IPS DF 19.7 (cell line): ENCODE measurements around the gene ZBTB22.
"Not testable (repeated sequence)": the region's sequence is repeated elsewhere in the genome, so short reads cannot be mapped to it uniquely, and the experiment has no call there.

Experiments
- DNase-seq: peaks from one replicate; pipeline ENCODE4 v3.0.0-alpha.2; 2013; ENCODE audit warnings: low read depth, low spot score

The ZBTB22 gene, protein sequence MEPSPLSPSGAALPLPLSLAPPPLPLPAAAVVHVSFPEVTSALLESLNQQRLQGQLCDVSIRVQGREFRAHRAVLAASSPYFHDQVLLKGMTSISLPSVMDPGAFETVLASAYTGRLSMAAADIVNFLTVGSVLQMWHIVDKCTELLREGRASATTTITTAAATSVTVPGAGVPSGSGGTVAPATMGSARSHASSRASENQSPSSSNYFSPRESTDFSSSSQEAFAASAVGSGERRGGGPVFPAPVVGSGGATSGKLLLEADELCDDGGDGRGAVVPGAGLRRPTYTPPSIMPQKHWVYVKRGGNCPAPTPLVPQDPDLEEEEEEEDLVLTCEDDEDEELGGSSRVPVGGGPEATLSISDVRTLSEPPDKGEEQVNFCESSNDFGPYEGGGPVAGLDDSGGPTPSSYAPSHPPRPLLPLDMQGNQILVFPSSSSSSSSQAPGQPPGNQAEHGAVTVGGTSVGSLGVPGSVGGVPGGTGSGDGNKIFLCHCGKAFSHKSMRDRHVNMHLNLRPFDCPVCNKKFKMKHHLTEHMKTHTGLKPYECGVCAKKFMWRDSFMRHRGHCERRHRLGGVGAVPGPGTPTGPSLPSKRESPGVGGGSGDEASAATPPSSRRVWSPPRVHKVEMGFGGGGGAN

DNA sequence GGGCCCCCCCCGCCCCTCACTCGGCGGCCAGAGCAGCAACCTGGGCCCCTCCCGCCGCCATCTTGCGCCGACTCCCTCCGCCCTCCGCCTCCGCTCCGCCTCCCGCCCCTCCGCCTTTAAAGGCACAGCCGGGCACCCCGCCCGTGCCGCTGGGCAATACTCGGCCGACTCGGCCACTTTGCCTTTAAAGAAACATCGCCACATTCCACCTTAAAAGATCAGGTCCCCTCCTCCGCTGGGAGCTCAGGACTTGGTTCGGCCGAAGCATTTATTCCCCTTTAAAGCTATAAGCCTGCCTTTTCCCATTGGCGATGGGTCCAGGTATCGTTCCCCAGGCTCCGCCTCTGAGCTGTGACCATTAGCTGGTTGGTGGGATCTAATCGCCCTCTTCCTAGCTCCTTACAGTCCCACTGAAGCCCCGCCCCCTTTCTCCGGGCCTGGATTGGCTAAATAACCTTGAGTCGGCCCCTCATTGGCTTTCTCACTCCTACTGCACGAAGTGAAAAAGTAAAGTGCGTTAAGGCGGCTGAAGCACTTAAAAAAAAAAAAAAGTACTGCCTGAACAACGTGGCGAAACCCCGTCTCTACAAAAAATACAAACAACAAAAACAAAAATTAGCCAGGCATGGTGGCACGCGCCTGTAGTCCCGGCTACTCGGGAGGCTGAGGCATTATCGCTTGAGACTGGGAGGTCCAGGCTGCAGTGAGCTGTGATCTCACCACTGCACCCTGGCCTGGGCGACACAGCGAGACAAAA lies at the start of gene ZBTB22:
Gene ZBTB22, minus strand, starts transcription at position 76 of the 757 bp plus-strand sequence. CDS start 828 bp downstream, outside the sequence.
- peak; percentile 94 for DNase-seq

DNA sequence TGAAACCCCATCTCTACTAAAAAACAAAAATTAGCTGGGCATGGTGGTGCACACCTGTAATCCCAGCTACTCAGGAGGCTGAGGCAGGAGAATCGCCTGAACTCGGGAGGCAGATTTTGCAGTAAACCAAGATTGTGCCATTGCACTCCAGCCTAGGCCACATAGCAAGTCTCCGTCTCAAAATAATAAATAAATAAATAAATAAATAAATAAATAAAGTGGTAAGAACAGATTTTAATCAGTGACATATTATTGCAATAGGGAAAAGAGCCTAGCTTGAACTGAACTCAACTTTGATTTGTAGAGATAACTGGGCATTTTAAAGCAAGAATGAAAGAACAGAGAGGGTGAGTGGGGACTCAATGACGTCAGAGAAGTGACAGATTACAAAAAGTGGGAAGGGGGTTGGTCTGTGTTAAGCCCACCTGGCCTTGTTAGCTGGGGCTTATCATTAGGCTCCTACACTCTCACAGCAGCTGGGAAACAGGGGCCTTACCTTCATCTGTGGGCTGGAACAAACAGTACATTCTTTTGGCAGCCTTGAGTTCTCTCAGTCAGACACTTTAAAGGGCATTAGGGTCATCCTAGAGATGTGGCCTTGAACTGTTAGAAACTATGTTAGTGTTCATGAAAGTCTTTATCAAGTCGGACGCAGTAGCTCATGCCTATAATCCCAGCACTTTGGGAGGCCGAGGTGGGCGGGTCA lies 49.6 kb upstream of the ZBTB22 start:
- DNase-seq: no peak

DNA sequence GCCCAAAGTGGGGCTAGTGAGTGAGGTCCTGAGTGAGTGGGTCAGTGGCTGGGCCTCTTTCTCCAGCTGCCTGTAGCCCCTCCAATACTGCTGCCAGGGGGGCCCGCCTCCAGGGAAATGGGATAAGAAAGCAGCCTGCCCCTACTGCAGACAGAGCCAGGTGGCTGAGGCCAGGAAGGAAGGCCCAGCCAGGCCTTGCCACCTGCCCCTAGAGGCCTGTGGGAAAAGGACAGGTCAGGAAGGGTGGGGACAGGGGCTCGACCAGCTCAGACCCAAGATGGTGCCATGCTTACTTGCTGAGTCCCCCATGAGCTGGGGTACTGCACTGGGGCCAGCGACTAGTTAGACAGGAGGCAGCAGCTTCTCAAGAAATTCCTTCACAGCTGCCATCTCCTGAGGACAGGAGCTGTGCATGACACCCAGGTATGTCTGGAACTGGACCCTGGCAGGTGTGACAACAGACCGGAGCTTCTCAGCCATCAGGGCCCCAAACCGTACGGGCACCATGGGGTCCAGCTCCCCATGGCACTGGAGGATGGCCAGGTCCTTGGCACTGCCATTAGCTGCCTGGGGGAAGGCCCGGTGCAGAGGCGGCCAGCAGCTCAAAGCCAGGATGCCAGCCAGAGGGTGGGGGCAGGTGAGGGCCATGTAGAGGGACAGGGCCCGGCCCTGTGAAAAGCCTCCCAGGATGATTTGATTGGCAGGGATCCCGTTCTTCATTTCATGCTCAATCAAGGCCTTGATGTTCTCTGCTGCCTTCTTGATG lies 47.8 kb upstream of the ZBTB22 start:
- not testable (repeated sequence) for DNase-seq

DNA sequence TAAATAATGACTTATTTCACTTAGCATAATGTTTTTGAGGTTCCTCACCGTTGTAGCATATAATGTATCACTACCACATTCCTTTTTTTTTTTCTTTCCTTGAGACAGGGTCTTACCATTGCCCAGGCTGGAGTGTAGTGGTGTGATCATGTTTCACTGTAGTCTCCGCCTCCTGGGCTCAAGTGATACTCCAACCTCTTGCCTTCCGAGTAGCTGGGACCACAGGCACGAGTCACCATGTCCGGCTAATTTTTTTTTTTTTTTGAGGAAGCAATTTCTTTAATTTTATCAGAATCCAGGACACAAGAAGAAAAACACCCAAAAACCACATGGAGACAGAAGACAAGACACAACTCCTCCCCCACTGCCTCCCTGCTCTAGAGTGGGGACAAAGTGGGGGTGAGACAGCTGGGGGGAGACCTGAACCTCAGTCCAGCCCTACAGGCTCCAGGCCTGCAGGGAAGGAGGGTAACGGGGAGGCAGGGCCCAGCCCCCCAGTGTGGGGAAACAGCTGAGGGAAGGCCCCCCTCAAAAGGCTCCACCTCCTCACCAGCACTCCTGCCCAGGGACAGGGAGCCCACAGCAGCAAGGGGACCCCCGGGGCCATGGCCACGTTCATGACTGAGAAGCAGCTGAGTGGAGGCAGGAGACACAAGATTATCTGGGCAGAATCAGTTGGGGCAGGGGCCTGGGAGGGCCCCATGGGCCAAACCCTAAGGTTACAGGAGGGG lies 47.1 kb upstream of the ZBTB22 start:
- peak; percentile 65 for DNase-seq

DNA sequence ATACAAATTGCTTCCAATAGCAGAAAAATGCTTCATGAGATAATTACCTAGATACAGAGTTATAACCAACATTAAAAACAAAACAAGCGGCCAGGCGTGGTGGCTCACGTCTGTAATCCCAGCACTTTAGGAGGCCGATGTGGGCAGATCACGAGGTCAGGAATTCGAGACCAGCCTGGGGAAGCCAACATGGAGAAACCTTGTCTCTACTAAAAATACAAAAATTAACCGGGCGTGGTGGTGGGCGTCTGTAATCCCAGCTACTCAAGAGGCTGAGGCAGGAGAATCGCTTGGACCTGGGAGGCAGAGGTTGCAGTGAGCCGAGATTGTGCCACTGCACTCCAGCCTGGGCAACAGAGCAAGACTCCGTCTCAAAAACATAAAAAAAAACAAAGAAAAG lies 45.9 kb upstream of the ZBTB22 start:
- DNase-seq: not testable (repeated sequence)

DNA sequence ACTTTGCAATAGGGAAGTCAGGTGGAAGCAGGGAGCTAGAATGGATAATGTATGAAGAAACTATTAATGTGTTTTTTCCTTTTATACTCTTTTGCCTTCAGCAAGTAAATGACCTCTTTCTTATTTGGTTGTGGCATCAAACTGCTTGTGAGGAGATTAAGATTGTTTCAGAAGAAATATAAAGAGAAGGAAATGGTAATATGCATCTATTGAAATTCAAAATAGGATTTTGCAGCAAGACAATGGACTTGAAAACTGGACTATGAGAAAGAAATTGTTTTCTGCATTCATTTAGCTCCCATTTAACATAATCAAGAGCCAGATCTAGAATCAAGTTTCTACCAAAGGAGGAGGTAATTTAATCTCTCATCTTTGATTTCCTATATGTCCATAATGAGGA lies 41.8 kb upstream of the ZBTB22 start:
- no peak for DNase-seq

DNA sequence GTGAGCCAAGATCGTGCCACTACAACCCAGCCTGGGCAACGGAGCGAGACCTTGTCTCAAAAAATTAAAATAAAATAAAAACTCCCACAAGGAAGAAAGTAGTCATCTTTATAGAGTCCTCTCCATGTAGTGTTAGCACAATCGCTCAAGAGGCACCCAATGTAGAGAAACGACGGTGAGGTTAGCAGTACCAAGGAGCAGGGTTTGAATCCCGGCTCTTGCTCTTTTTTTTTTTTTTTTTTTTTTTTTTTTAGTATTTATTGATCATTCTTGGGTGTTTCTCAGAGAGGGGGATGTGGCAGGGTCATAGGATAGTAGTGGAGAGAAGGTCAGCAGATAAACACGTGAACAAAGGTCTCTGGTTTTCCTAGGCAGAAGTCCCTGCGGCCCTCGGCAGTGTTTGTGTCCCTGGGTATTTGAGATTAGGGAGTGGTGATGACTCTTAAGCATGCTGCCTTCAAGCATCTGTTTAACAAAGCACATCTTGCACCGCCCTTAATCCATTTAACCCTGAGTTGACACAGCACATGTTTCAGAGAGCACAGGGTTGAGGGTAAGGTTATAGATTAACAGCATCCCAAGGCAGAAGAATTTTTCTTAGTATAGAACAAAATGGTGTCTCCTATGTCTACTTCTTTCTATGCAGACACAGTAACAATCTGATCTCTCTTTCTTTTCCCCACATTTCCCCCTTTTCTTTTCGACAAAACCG lies 39.8 kb upstream of the ZBTB22 start:
- not testable (repeated sequence) for DNase-seq

DNA sequence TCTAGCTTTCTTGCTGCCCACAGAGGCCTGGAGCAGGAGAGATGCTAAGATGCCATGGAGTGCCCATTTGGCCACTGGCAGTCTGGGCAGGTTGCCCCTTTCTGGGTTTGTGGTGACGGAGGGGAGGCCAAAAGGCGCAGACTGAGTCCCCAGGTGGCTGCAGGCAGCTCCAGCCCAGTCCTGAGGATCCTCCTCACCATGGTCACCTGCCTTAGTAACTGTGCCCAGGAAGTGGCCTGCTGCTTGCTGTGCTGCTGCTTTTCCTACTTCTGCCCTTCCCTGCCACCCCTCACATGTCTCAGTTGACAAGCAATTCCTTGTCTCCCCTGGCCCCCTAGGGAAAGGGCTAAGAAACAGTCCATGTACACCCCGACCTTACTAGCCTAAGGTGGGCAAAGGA lies 38.8 kb upstream of the ZBTB22 start:
- DNase-seq: no peak

DNA sequence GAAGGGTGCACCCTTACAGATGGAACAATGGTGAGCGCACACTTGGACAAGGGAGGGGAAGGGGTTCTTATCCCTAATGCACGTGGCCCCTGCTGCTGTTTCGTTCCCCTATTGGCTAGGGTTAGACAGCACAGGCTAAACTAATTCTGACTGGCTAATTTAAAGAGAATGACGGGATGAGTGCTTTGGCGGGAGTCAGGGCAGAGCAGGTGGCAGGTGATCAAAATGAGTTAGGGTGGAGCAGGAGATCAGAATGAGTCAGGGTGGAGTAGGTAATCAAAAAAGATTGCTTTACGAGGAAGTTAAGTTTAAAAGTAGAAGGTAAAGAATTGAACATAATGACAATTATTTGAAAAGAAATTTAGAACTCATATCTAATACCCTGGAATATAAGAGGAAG lies 38.3 kb upstream of the ZBTB22 start:
- DNase-seq: not testable (repeated sequence)

DNA sequence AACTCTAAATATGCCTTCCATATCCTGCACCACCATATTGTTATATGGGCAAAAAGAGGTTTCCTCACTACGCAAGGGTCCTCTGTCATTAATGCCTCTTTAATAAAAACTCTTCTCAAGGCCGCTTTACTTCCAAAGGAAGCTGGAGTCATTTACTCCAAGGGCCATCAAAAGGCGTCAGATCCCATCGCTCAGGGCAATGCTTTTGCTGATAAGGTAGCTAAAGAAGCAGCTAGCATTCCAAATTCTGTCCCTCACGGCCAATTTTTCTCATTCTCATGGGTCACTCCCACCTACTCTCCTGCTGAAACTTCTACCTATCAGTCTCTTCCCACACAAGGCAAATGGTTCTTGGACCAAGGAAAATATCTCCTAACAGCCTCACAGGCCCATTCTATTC lies 30.3 kb upstream of the ZBTB22 start:
- DNase-seq: no peak

DNA sequence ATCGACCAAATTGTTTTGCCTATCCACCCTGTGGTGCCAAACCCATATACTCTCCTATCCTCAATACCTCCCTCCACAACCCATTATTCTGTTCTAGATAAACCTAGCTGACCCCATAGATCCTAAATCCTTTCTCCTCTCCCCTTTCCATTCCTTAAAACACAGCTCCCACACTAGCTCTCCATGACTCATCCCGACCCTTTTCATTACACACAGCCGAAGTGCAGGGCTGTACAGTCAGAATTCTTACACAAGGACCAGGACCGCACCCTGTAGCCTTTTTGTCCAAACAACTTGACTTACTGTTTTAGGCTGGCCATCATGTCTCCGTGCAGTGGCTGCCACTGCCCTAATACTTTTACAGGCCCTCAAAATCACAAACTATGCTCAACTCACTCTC lies 29.4 kb upstream of the ZBTB22 start:
- not testable (repeated sequence) for DNase-seq

DNA sequence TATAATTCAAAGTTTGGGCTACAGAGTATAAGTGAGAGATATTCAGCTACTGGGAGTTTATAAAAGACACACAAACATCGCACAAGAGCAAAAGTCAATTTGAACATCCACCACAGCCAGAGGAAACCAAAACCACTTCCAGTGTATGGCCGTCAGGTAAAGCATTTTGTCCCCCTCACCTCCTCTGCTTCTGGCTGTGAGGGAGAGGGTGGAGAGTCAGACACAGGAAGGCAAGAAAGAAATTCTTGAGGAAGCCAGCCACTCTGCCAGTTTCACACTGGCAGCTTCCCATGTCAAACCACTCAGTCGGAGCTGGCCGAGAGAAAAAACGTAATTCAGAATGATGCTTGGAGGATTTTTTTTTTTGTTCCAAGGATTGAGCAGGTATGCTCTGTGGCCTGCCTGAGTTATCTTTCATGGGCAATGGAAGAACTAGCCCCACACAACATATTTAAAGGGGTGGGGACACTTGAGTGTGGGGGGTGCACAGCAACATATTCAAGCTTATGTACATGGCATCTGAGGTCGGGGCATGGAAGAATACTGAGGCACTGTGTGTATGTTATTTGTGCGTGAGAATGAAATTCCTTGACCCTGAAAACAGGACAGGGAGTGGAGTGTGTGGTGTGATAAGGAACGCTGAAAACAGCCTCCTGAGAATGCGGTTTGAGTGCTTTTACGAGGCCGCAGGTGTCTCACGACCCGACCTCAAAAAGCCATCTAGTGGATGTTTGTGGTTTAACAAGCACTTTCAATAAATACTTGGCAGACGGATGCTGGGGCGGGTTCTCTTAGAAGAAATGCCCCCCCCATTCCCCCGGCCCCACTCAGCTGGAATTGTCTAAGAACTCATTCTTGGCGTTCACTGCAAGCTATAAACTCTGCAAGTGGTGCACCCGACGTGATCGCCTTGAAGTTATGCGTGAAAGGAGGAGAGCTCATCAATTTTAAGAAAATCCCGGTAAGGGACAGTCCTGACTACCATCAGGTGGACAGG lies 27.5 kb upstream of the ZBTB22 start:
- DNase-seq: no peak

DNA sequence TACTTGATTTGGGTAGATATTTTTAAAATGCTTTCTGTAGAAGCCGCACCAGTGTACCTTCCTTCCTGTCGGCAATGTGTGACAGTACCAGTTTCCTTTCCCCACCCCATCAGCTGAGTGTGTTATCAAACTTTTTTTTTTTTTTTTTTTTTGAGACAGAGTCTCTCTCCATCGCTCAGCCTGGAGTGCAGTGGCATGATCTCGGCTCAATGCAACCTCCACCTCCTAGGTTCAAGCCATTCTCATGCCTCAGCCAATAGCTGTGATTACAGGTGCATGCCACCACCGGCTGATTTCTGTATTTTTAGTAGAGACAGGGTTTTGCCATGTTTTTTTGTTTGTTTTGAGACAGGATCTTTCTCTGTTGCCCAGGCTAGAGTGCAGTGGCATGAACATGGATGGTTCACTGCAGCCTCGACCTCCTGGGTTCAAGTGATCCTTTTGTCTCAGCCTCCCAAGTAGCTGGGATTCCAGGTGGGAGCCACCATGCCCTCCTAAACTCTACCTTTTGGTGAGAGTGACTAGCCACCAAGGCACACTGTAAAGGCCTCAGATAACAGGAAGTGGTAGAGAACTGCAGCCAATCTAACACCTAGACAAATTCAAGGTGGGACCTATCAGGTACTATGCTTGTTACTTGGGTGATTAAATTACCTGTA lies 26.5 kb upstream of the ZBTB22 start:
- DNase-seq: no peak

DNA sequence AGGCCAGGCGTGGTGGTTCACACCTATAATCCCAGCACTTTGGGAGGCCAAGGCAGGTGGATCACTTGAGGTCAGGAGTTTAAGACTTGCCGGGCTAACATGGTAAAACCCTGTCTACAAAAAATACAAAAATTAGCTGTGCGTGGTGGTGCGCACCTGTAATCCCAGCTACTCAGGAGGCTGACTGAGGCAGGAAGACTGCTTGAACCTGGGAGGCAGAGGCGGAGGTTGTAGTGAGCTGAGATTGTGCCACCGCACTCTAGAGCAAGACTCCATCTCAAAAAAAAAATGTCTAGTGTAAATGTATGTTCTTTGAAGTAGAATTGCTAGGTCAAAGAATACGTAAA lies 26.0 kb upstream of the ZBTB22 start:
- not testable (repeated sequence) for DNase-seq

DNA sequence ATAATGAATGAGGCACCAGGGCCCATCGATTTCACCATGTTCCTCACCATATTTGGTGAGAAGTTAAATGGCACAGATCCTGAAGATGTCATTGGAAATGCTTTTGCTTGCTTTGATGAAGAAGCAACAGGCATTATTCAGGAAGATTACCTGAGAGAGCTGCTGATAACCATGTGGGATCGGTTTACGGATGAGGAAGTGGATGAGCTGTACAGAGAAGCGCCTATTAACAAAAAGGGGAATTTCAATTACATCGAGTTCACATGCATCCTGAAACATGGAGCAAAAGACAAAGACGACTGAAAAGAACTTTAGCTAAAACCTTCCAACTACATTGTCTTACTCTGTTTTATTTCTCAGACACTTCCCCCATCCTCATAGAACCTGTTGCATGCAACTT lies 21.6 kb upstream of the ZBTB22 start:
- no peak for DNase-seq

DNA sequence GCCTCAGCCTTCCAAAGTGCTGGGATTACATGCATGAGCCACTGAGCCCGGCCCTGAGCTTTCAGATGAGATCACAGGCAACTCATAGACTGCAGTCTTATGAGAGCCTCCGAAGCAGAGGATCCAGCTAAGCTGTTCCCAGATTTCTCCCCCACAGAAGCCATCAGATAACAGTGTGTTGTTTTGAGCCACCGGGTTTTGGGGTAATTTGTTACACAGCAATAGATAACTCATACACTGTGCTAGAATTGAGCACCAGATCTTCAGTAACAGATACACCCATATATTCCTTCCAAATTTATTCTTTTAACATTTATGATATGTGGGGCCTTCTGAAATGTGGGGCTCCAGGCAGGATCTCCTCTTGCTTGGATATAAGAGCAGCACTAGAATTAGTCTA lies 19.0 kb upstream of the ZBTB22 start:
- no peak for DNase-seq

DNA sequence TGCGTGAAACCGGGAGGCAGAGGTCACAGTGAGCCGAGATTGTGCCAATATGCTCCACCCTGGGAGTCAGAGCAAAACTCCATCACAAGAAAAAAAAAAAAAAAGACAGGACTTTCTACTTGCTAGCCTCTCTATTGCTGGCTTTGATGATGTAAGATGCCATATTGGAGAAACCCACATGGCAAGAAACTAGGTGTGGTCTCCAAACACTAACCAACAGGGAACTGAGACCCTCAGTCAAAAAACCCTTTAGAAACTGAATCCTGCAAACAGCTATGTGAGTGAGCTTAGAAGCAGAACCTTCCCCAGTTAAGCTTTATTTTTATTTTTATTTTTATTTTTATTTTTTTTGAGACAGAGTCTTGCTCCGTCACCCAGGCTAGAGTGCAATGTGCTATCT lies 18.4 kb upstream of the ZBTB22 start:
- DNase-seq: no peak

DNA sequence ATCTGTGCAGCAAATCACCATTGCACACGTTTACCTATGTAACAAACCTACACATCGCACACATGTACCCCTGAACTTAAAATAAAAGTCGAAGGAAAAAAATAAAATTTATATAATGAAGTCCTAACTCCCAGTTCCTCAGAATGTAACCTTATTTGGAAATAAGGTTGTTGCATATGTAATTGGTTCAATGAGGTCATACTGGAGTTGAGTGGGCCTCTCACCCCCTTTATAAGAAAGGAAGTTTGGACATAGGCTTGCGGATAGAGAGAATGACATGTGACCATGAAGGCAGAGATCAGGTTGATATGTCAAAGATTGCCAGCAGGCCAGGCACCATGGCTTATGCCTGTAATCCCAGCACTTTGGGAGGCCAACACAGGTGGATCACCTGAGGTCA lies 16.1 kb upstream of the ZBTB22 start:
- no peak for DNase-seq
